ENCODE data around the gene ITGA6. TPM values are rescaled to one million over a fixed set of nuclear protein-coding genes. Genes with fewer than 3 reads are reported as not detected.

The ITGA6 gene
- total RNA-seq, 2 experiments from 2014 or later, result 0.38 TPM; not detected in 1

GRCh38 chr2:172555272-172555521, 127.8 kb downstream of the ITGA6 start:
- H2AFZ ChIP-seq (ENCODE audit: low read length), result peak overlapping the region; percentile 86
- DNase-seq (ENCODE audit: low spot score), result no peak
- CTCF ChIA-PET (ENCODE audit: unreplicated experiment), result no interaction called here
- H3K4me1 ChIP-seq (ENCODE audit: insufficient read depth, low read length, poor library complexity, severe bottlenecking), result peaks cover 27% of the 10 kb centered on the region
- H3K4me2 ChIP-seq (ENCODE audit: low read length), result peak overlapping the region; percentile 68
- H4K20me1 ChIP-seq (ENCODE audit: insufficient read depth, low read length), result no peaks in the 10 kb centered on the region
- no peaks in the 10 kb centered on the region for H3K9me2 ChIP-seq (ENCODE audit: insufficient read depth, low read length)
- H3K9me3 ChIP-seq (ENCODE audit: low read length), result no peaks in the 10 kb centered on the region
- peak overlapping the region; percentile 77 for H3K27ac ChIP-seq (ENCODE audit: low read depth, low read length, poor library complexity, severe bottlenecking)
- H3K36me3 ChIP-seq (ENCODE audit: insufficient read depth, low read length), result peaks cover 15% of the 10 kb centered on the region
- POLR2A ChIA-PET, result interaction anchor here (1.0 to 1.2 kb wide), 4 partner anchors 9 to 82 kb away, joined by 3 to 4 read pairs (median 3); no protein-coding TSS in a partner anchor
- intact Hi-C loops (cut with micrococcal nuclease; ENCODE audit: unreplicated experiment), result loop anchor here (5.0 to 10.0 kb wide), 2 partner anchors 797 to 1120 kb away; partner anchors contain the start of genes CDCA7, DCAF17 and METTL8
- BruUV-seq (replicated peaks), result no TSS peak
- H3K4me3 ChIP-seq (ENCODE audit: low read depth, low read length, poor library complexity, severe bottlenecking), result peak overlapping the region; percentile 90
- no peak for TF ChIP-seq CTCF (conservative IDR thresholded peaks at IDR 0.05; ENCODE audit: low read length)
- no peak for TF ChIP-seq EZH2phosphoT487 (IDR thresholded peaks at IDR 0.05; ENCODE audit: borderline replicate concordance, low read depth, low read length)
- peaks cover 28% of the 10 kb centered on the region; the same call in 1 of the 2 replicates for H3K79me2 ChIP-seq (ENCODE audit: insufficient read depth, low read depth, low read length)

Other genes starting within 250 kb of the ITGA6 start
- gene PDK1, start 128.5 kb downstream of the ITGA6 start, total RNA-seq (2014; rRNA removed; shearing (Covaris generic)), result 26.0 and 29.3 TPM in 2 replicates
- gene PDK1, start 128.5 kb downstream of the ITGA6 start, total RNA-seq (2022), result 42.4 and 43.8 TPM in 2 replicates

Data from OCI-LY7 (cell line).